GM21390 (cell line): ENCODE results near the gene ZDHHC8.

Source experiments
- ATAC-seq: cut with Tn5 transposase; IDR thresholded peaks from one replicate; pipeline ENCODE4 v1.9.1; 2021; ENCODE audit not compliant: unreplicated experiment

Gene ZDHHC8, protein sequence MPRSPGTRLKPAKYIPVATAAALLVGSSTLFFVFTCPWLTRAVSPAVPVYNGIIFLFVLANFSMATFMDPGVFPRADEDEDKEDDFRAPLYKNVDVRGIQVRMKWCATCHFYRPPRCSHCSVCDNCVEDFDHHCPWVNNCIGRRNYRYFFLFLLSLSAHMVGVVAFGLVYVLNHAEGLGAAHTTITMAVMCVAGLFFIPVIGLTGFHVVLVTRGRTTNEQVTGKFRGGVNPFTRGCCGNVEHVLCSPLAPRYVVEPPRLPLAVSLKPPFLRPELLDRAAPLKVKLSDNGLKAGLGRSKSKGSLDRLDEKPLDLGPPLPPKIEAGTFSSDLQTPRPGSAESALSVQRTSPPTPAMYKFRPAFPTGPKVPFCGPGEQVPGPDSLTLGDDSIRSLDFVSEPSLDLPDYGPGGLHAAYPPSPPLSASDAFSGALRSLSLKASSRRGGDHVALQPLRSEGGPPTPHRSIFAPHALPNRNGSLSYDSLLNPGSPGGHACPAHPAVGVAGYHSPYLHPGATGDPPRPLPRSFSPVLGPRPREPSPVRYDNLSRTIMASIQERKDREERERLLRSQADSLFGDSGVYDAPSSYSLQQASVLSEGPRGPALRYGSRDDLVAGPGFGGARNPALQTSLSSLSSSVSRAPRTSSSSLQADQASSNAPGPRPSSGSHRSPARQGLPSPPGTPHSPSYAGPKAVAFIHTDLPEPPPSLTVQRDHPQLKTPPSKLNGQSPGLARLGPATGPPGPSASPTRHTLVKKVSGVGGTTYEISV

DNA sequence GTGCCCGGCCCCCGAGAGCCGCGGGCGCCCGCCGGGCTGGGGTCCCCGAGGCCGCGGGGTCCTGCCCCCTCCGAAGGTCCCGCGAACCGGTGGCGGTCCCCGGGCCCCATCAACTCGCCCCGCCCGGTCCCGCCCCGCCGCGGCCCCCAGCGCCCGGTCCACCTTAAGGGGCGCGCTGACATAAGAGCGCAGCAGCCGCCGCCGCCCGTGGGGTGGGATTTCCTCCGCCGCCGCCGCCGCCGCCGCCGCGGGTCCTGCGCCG, at the start of gene ZDHHC8:
Gene ZDHHC8, plus strand, starts transcription at position 208 of the 262 bp plus-strand sequence. CDS start 144 bp downstream, outside the sequence.
- ATAC-seq, result peak; percentile 41

DNA sequence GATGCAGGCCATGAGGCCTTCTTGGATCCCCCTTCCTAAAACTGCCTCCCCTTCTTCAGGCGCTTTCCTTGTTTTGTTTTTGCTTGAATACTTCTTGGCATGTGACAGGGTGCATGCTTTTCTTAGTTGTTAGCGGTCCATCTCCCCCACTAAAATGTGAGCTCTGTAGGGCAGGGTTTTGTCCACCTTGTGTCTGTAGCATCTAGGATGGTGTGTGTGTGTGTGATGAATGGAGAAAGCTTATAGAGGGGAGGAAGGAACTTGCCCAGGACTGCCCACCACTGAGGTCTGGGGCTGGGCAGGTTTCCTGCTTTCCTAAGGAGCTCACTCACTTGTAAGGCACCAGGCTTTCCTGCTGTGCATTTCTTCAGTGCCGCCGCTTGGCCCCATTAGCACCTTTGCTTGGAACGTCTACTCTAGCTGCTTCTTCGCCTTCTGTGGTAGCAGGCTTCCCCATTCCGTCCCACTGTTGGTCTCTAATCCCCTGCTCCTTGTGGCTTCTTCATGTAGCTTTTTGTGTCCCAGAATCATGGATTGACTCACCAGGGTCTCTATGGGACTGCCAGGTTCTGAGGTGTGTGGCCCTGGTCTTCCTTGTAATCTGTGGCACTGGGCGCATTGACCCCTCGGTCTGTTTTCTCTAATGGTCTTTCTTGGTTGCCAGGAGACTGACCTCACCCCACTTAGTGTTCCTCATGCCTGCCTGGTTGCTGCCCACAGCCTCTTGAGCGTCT, 48.3 kb upstream of the ZDHHC8 start:
- no peak for ATAC-seq

DNA sequence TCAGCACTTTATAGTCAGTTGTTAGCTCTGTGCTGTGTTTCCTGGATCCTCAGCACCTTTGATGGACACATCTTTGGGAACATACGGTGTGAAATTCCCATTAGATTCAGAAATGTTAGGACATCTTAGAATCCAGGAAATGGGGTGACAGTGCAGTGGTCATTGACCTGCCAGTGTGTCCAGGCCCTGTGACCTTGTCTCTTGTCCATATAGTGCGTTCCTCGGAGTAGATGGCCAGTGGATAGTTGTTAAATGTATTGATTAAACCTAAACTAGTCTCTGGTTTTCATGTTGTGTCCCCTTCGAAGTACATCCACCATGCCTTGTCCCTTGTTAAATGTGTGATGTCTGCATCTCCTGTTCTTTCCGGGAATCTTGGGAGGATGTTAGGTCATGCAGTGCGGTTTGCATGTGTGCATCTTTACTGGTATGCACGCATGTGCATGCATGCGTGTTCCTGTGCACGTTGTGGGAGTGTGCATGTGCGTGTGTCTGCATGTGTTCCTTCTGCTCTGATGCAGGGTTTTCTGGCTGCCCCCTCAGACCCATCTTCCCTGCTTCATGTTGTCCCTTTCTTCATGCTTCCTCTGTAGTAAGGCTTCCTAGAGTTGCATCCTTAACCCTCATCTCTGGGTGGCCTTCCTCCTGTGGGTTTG, 47.6 kb upstream of the ZDHHC8 start:
- ATAC-seq, result no peak

DNA sequence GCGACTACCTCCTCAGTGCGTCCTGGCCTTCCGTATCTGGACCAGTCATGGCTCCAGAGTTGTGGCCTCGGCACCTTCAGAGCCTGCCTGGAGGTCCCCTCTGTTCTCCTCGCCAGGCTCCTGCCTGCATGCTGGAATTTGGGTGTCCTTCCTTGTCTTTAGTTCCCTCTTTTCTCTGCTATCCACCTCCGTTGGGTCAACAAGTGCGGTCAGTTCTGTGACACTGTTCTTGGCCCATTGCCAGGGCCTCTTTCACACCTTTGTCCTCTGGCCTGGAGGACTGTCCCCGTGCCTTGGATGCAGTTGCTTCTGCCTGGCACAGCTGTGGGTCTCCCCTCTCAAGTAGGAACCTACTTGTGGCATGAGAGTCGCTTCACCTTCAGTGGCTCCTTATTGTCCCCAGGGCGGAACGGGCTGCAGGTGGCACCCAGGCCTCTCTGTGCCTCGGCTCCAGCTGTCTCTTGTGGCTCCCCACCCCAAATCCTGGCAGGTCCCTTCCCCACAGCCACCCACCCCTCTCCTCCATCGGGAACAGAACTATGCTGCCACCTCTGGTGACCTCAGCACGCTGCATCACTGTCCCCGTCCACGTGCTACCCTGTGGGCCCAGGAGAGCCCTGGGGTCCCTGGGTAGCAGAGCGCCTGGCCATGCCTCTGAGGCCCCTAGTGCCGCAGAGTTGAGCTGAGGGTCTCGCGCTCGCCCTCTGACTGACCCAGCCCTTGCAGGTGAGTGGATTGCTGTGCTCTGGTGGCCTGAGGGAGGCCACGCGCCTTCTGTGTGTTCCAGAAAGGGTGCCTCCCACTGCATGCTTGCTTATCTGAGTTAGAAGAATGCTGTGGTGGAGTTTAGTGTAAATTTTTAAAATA, 46.8 kb upstream of the ZDHHC8 start:
- ATAC-seq, result no peak

DNA sequence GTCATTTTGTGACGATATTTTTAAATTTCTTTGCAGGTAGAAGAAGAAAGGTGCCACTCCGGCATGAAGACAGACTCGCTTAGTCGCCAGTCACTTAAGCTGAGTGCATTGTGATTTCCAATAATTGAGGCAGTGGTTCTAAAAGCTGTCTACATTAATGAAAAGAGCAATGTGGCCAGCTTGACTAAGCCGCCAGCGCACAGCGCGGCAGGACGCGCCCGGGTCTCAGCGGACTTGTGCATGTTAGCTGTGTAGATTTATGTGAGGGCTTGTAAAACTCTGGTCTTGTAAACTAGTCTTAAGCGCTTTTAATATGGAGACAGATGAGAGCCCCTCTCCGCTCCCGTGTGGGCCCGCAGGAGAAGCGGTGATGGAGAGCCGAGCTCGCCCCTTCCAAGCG, 46.0 kb upstream of the ZDHHC8 start:
- ATAC-seq, result no peak

DNA sequence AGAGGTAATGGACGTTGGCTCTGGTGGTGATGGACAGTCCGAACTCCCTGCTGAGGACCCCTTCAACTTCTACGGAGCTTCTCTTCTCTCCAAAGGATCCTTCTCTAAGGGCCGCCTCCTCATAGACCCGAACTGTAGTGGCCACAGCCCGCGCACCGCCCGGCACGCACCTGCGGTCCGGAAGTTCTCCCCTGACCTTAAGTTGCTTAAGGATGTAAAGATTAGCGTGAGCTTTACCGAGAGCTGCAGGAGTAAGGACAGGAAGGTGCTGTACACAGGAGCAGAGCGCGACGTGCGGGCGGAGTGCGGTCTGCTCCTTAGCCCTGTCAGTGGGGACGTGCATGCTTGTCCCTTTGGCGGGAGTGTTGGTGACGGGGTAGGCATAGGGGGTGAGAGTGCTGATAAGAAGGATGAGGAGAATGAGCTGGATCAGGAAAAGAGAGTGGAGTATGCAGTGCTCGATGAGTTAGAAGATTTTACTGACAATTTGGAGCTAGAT, 45.5 kb upstream of the ZDHHC8 start:
- no peak for ATAC-seq

DNA sequence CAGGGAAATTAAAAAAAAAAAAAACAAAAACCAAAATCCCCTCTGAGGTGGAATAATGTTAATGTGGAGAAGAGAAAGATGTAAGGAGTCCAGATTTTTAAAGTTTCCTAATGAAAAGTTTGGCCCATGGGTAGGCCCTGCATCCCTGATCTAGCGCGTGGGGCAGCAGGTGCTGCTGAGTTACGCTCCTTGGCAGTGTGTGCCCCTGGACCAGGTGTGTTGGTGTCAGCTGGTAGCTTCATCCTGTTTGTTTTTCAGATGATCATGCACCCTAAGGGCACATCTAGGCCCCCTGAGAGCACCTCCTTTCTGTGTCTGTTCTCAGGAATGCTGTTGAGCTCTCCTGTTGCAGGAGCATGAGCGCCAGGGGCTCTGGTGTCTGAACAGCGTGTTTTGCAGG, 44.8 kb upstream of the ZDHHC8 start:
- ATAC-seq, result no peak

DNA sequence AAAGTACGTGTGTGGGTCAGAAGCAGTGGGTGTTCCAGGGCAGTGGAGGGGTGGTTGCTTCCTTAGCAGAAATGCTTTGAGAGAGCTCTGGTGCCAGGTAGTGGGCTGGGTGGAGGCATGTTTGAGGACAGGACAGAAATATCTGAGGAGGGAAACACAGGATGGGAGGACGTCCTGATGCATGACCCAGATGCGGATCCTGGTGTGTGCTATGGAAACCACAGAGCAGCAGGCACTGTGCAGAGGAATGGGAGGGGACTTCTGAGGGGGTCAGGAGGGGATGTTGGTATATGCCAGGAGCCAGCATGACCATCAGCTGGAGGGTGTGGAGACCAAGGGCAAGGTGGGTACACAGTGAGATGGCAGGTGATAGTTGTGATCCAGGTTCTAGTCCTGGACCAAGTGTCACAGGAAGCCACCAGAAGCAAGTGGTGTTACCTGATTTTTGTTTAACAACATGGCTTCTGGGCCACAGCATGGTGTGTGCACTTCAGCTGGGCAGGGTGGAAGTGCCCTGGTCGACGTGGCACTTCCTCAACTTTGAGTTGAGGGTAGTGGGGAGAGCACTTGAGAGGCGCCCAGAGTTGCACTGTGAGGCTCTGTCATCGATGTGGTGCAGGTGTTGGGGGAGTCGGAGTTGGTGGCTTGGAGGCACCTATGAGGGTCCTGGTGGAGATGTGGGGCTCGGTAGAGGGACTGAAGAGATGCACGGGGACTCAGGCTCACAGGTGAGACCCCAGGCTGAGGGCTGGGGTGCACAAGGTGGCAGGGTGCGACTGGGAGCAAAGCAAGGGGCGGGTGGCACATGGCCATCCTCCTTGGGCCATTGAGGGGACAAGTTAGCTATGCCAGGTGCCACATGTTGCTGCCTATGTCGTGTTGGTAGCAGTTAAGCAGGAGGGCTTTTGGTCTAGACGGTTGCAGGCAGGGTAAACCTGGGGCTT, 44.0 kb upstream of the ZDHHC8 start:
- ATAC-seq, result no peak

DNA sequence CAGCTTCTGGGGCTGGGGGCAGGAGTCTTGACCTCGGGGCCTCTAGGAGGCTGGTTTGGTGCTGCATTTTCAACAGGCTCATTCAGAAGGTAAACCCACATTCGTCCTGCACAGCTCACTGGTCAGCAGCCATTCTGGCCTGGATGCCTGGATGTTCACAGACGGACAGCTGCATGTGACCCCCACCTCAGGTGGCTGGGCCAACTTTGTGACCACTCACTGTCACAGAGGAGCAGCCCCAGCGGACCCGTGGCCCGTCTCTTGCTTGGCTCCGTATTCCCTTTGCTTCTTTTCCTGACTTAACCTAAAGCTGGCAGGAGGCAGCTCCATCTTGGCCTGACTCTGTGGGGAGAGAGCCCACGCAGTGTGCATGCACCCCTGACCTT, 43.3 kb upstream of the ZDHHC8 start:
- ATAC-seq, result no peak

DNA sequence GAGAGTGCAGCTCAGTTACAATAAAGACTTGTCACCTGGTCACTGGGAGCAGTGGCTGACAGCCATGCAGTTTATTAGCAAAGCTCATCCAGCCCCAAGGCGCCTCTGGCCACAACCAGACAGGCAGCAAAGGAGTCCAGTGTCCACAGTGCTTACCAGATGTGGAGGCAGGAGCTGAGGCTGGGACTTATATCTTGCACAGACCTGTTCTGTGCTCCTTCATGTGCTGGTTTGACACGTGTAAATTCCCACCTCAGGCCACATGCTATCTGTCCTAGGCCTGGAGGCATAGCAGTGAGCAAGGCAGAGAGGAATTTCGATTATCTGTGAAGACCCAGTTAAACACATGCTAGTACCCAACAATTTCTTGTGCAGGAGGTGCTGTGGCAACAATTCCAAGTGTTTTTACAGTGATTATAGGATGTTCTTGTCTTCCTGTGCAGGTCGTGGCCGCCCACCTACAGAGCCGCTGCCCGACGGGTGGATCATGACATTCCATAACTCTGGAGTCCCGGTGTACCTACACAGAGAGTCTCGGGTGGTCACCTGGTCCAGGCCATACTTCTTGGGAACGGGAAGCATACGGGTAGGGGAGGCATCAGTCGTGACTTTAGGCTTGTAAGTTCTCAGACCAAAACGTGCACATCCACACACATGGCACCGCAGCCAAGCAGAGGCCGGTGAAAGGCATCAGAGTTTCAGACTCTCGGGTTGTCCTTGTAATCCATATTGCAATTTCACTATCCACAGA, 42.2 kb upstream of the ZDHHC8 start:
- no peak for ATAC-seq

DNA sequence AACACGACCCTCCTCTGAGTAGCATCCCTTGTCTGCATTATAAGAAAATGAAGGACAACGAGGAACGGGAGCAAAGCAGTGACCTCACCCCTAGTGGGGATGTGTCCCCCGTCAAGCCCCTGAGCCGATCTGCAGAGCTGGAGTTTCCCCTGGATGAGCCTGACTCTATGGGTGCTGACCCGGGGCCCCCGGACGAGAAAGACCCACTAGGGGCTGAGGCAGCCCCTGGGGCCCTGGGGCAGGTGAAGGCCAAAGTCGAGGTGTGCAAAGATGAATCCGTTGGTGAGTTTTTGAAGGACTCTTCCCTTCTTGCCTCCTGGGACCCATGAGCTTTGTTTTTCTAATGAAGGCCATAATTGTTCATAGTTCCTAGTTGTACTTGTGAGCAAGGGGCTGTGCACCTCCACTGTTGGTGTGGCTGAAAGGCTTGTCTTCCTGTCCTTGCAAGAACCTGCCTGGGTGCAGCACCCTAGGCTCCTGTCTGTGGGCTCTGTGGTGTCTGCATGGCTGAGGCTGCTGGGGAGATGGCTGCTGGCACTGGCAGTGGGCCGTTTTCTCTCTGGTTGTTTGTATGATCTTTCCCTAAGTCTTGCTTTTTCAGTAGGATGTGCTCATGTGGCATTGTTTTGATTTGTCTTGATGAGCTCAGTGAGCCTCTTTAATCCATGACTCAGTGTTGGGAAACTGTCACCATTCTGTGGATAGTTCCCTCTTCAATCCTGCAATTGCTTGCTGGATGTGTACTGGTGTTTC, 41.5 kb upstream of the ZDHHC8 start:
- ATAC-seq, result no peak

DNA sequence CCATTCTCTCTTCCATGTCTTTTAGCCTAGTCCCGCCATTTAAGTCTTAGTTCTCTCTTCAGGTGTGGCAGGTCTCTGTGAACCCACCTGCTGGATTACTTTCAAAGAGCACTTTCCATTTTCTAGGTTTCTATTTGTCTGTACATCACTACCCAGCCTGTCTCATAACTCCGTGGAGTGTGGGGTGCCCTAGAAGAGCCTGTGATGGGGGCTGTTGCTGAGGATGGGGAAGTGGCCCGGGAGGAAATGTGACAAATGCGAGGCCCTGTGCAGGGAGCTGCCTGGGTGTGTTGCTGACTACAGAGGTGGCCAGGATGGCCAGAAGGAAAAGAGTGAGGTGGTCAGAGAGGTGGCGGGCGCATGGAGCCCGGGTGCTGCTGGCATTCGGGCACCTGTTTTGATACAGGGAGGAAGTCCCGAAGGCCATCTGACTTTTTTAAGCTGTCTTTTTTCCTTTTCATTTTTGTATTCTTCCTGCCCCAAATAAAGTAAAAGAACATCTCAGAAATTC, 40.8 kb upstream of the ZDHHC8 start:
- ATAC-seq, result no peak

DNA sequence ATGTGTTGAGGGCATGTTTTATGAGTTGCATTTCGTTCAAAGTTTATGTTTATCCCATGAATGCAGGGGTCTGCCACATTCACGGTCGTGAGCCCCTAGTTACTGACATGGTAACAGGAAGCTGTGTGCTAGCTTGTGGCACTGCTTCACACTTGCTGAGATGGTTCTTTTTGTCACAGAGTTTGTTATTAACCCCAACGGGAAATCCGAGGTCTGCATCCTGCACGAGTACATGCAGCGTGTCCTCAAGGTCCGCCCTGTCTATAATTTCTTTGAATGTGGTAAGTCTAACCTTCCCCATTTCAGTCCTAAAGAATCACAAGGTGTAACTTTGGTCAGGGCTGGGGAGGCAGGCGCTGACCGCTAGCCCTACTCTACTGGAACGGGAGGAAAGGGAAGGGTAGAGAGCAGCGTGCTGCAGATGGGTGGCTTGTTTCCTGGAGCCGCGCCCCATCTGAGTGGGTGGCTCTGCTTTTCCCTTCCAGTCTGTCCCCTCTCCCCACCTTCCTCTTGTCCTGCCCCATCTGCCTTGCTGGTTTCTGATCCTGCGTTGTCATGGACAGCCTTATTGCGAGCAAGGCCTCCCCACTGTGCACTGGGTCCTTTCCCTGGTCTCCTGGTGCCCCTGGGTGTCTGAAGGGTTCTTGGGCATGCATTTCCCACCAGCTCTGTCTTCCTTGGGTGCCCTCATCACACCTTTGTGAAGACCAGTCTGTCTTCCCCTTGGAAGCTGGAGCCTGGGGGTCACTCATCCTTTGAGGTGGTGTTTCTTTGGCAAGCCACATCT, 39.7 kb upstream of the ZDHHC8 start:
- ATAC-seq, result no peak

DNA sequence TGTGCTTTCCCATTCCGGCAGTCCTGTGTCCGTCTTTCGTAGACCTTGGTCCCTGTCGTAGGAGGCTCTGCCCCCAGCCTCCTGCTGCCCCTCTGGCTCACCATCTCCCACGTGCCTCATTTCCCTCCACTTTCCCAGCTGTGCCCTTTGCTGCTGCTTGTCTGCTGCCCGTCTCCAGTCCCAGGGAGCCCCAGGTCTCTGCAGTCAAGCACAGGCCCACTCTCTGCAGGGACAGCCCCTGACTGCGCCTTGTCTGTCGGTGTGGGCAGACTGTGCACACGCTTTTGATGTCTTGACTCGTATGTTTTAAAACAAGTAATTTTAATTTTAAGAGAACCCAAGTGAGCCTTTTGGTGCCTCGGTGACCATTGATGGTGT, 39.1 kb upstream of the ZDHHC8 start:
- no peak for ATAC-seq

DNA sequence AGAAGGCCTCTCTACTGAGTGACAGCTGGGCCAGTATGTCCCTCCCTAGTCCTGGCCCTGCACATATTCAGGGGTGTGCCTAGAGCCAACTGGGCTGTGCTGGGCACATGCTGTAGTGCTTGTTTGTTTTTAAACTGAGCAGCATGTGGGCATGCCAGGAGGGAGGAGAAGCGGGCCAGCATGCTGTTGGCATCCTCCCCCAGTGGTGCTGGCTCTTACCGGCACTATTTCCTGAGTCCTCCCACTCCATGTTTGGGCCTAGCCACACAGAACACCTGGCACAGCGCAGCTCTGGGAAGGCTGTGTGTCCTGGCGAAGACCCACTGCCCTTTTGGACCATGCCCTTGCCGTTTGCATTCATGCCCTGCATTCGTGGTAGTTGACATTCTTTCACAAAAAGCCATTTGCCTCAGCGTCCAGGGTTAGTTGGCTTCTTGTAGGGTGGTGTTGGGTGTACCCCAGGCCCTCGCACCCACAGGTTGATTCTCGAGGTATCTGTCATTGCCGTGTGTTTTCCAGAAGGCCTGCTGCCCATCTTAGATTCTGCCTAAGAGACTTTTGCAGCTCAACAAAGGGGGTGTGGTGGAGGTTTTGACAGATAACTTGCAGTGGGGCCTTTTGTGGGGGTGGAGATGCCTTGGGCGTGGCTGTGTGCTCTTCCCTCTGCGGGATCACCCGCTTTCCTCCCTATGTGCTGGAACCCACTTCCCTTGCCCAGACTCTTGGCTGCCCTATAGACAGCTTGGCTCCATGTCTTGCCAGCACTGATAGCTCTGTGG, 38.0 kb upstream of the ZDHHC8 start:
- no peak for ATAC-seq

DNA sequence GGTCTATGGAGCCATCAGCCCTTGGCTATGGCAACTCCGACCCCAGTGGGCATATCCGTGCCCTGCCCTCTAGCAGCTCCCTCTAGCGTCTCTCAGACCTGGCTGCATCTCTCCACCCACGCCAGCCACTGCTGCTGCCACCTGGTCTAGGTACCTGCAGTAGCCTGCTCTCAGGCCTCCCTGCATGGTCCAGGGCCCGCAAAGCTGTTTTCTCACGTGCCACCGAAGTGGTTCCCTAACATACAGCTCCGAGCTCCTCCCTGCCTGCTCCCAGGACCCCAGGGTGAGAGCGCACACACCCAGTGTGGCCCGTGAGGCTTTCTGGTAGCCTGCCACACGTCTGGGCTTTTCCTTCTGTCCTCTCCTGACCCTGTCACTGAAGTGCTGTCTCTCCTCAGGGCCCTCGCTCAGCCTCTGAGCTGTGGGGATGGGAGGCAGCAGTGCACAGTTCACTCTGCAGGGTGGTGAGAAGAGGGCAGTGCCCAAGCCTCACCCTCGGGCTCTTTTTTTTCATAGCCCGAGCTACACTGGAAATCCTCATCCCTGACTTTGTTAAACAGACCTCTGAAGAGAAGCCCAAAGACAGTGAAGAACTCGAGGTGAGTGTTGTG, 37.3 kb upstream of the ZDHHC8 start:
- ATAC-seq, result no peak
